HEK293 (cell line): ENCODE data around the gene HDAC10.
"Not testable (repeated sequence)": the region's sequence is repeated elsewhere in the genome, so short reads cannot be mapped to it uniquely, and the experiment has no call there.

Source experiments
- CTCF ChIA-PET: fragments of 350-600 bp; formaldehyde crosslinking; extraction: SDS; loops from one replicate; lab custom pipeline; 2021; ENCODE audit warnings: antibody characterized with exemption; lab: Yijun Ruan, JAX
- POLR2A ChIA-PET: fragments of 300-600 bp; formaldehyde crosslinking; extraction: SDS; loops from one replicate; lab custom pipeline; 2020; ENCODE audit warnings: antibody characterized with exemption, inconsistent platforms; lab: Yijun Ruan, JAX
- H3K27ac ChIP-seq: fragments of 200-500 bp; sonication (Bioruptor generic); 2 replicates; pipeline ENCODE4 v1.5.1; 2014; ENCODE audit warnings: low read depth, low read length, control low read depth, inconsistent platforms; ENCODE audit errors: extremely low read depth
- H3K36me3 ChIP-seq, 2 experiments: fragments of 200-500 bp in 1 of 2; sonication (Bioruptor generic) in 1 of 2; 1 replicate in 1 of 2; 2 replicates in 1 of 2; pipeline ENCODE4 v1.5.1; 2014 to 2017; ENCODE audit warnings: inconsistent platforms in 2 of 2, low read length in 2 of 2; ENCODE audit not compliant: control insufficient read depth in 2 of 2, insufficient read depth in 1 of 2
- H3K4me1 ChIP-seq: fragments of 200-500 bp; sonication (Bioruptor generic); 2 replicates; pipeline ENCODE4 v1.5.1; 2014; ENCODE audit warnings: mild to moderate bottlenecking, low read length, inconsistent platforms; ENCODE audit not compliant: control insufficient read depth, insufficient read depth
- H3K4me3 ChIP-seq: 2 replicates; pipeline ENCODE4 v1.5.1; 2011; ENCODE audit warnings: low read depth, mild to moderate bottlenecking, control low read depth, low read length, moderate library complexity
- H3K9me3 ChIP-seq: fragments of 200-500 bp; sonication (Bioruptor generic); 2 replicates; pipeline ENCODE4 v1.5.1; 2014; ENCODE audit warnings: low read depth, low read length, inconsistent platforms; ENCODE audit not compliant: control insufficient read depth, insufficient read depth
- EGR2 ChIP-seq: fragments of 450-650 bp; formaldehyde crosslinking; IDR thresholded peaks from 2 replicates; pipeline ENCODE4 v1.5.1; 2016; ENCODE audit warnings: low read depth, missing biosample characterization, missing genetic modification characterization
- SP2 ChIP-seq: fragments of 450-650 bp; formaldehyde crosslinking; IDR thresholded peaks from 2 replicates; pipeline ENCODE4 v1.5.1; 2016; ENCODE audit warnings: missing biosample characterization, missing genetic modification characterization
- YY1 ChIP-seq: fragments of 450-650 bp; formaldehyde crosslinking; IDR thresholded peaks from 2 replicates; pipeline ENCODE4 v1.5.1; 2018; ENCODE audit warnings: missing biosample characterization, missing genetic modification characterization
- ZBTB17 ChIP-seq: fragments of 450-650 bp; formaldehyde crosslinking; IDR thresholded peaks from 2 replicates; pipeline ENCODE4 v1.5.1; 2016; ENCODE audit warnings: missing biosample characterization, missing genetic modification characterization
- ZNF169 ChIP-seq: fragments of 450-650 bp; formaldehyde crosslinking; IDR thresholded peaks from 2 replicates; pipeline ENCODE4 v1.5.1; 2016; ENCODE audit warnings: missing biosample characterization, missing genetic modification characterization
- ZNF202 ChIP-seq: fragments of 450-650 bp; formaldehyde crosslinking; IDR thresholded peaks from 2 replicates; pipeline ENCODE4 v1.5.1; 2016; ENCODE audit warnings: missing biosample characterization, missing genetic modification characterization, borderline replicate concordance
- ZNF214 ChIP-seq: fragments of 450-650 bp; formaldehyde crosslinking; IDR thresholded peaks from 2 replicates; pipeline ENCODE4 v1.5.1; 2017; ENCODE audit warnings: missing biosample characterization, mild to moderate bottlenecking, missing genetic modification characterization, borderline replicate concordance
- ZNF239 ChIP-seq: fragments of 450-650 bp; formaldehyde crosslinking; IDR thresholded peaks from 2 replicates; pipeline ENCODE4 v1.5.1; 2016; ENCODE audit warnings: missing biosample characterization, missing genetic modification characterization
- ZNF514 ChIP-seq: fragments of 450-650 bp; formaldehyde crosslinking; IDR thresholded peaks from 2 replicates; pipeline ENCODE4 v1.5.1; 2016; ENCODE audit warnings: missing biosample characterization, missing genetic modification characterization
- ZNF600 ChIP-seq: fragments of 450-650 bp; formaldehyde crosslinking; IDR thresholded peaks from 2 replicates; pipeline ENCODE4 v1.5.1; 2016; ENCODE audit warnings: missing biosample characterization, missing genetic modification characterization
- ZNF610 ChIP-seq: fragments of 450-650 bp; formaldehyde crosslinking; IDR thresholded peaks from 2 replicates; pipeline ENCODE4 v1.5.1; 2016; ENCODE audit warnings: missing biosample characterization, missing genetic modification characterization, borderline replicate concordance
- TF ChIP-seq, protein P1 (sequence below): fragments of 450-650 bp; formaldehyde crosslinking; IDR thresholded peaks from 2 replicates; pipeline ENCODE4 v1.5.1; 2017; ENCODE audit warnings: missing biosample characterization, missing genetic modification characterization
- TF ChIP-seq, protein P2 (sequence below): fragments of 450-650 bp; formaldehyde crosslinking; optimal IDR thresholded peaks from 2 replicates; pipeline ENCODE3; 2016; ENCODE audit warnings: missing biosample characterization, mild to moderate bottlenecking, missing genetic modification characterization
- TF ChIP-seq, protein P3 (sequence below): fragments of 450-650 bp; IDR thresholded peaks from 2 replicates; pipeline ENCODE4 v1.5.1; 2018; ENCODE audit warnings: missing biosample characterization, mild to moderate bottlenecking, missing genetic modification characterization
- TF ChIP-seq, protein P4 (sequence below): fragments of 450-650 bp; formaldehyde crosslinking; IDR thresholded peaks from 2 replicates; pipeline ENCODE4 v1.5.1; 2017; ENCODE audit warnings: missing biosample characterization, missing genetic modification characterization

Gene HDAC10

DNA sequence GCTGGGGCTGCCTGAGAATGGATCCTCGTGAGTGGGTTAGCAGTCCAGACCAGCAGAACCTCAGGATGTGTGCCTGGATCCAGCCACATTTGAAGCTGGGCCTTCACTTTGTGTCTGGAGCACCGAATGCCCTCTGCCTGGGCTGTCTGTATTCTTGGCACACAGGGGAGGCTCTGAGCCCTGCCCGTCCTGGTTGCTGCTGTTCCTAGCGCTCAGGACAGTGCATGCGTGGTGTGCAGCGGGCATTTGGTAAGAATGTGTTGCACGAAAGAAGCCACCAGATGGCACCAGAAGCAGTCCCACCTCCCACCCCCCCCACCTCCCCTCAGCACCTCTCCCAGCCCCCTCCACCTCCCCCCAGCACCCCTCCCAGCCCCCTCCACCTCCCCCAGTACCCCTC is 23.2 kb upstream of the HDAC10 start:
- ChIA-PET CTCF (interaction anchor here (0.6 to 6.3 kb wide), 7 partner anchors 11 to 67 kb away, joined by 3 to 42 read pairs (median 4); partner anchors contain the start of gene TUBGCP6), POLR2A (no interaction called here)
- H3K4me1 ChIP-seq, result peaks cover 14% of the 10 kb centered on the region
- no peak overlapping the region for H3K27ac ChIP-seq
- H3K4me3 ChIP-seq, result no peak overlapping the region
- no peak for TF ChIP-seq ZNF514 (tag by site-specific recombination)
- TF ChIP-seq ZNF600 (tag by site-specific recombination), result peak; percentile 41; the same call in 1 of the 2 replicates
- TF ChIP-seq, protein P1, sequence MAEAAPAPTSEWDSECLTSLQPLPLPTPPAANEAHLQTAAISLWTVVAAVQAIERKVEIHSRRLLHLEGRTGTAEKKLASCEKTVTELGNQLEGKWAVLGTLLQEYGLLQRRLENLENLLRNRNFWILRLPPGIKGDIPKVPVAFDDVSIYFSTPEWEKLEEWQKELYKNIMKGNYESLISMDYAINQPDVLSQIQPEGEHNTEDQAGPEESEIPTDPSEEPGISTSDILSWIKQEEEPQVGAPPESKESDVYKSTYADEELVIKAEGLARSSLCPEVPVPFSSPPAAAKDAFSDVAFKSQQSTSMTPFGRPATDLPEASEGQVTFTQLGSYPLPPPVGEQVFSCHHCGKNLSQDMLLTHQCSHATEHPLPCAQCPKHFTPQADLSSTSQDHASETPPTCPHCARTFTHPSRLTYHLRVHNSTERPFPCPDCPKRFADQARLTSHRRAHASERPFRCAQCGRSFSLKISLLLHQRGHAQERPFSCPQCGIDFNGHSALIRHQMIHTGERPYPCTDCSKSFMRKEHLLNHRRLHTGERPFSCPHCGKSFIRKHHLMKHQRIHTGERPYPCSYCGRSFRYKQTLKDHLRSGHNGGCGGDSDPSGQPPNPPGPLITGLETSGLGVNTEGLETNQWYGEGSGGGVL (tag by site-specific recombination), result 0 out of 2 replicates have a peak, but pooled peaks have one; percentile 9
- no peak for TF ChIP-seq SP2 (tag by site-specific recombination)
- no peak for TF ChIP-seq ZNF239 (tag by site-specific recombination)
- TF ChIP-seq, protein P2, sequence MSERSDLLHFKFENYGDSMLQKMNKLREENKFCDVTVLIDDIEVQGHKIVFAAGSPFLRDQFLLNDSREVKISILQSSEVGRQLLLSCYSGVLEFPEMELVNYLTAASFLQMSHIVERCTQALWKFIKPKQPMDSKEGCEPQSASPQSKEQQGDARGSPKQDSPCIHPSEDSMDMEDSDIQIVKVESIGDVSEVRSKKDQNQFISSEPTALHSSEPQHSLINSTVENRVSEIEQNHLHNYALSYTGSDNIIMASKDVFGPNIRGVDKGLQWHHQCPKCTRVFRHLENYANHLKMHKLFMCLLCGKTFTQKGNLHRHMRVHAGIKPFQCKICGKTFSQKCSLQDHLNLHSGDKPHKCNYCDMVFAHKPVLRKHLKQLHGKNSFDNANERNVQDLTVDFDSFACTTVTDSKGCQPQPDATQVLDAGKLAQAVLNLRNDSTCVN, result no peak
- no peak for TF ChIP-seq YY1 (tag by site-specific recombination)
- peak; percentile 36; the same call in 1 of the 2 replicates for TF ChIP-seq ZBTB17
- no peak for TF ChIP-seq ZNF169 (tag by site-specific recombination)
- no peak for TF ChIP-seq ZNF214 (tag by site-specific recombination)
- TF ChIP-seq ZNF610, result no peak
- TF ChIP-seq, protein P3, sequence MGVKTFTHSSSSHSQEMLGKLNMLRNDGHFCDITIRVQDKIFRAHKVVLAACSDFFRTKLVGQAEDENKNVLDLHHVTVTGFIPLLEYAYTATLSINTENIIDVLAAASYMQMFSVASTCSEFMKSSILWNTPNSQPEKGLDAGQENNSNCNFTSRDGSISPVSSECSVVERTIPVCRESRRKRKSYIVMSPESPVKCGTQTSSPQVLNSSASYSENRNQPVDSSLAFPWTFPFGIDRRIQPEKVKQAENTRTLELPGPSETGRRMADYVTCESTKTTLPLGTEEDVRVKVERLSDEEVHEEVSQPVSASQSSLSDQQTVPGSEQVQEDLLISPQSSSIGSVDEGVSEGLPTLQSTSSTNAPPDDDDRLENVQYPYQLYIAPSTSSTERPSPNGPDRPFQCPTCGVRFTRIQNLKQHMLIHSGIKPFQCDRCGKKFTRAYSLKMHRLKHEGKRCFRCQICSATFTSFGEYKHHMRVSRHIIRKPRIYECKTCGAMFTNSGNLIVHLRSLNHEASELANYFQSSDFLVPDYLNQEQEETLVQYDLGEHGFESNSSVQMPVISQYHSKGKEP (tag by site-specific recombination), result peak; percentile 47; the same call in 1 of the 2 replicates
- no peak for TF ChIP-seq EGR2 (tag by site-specific recombination)
- TF ChIP-seq, protein P4, sequence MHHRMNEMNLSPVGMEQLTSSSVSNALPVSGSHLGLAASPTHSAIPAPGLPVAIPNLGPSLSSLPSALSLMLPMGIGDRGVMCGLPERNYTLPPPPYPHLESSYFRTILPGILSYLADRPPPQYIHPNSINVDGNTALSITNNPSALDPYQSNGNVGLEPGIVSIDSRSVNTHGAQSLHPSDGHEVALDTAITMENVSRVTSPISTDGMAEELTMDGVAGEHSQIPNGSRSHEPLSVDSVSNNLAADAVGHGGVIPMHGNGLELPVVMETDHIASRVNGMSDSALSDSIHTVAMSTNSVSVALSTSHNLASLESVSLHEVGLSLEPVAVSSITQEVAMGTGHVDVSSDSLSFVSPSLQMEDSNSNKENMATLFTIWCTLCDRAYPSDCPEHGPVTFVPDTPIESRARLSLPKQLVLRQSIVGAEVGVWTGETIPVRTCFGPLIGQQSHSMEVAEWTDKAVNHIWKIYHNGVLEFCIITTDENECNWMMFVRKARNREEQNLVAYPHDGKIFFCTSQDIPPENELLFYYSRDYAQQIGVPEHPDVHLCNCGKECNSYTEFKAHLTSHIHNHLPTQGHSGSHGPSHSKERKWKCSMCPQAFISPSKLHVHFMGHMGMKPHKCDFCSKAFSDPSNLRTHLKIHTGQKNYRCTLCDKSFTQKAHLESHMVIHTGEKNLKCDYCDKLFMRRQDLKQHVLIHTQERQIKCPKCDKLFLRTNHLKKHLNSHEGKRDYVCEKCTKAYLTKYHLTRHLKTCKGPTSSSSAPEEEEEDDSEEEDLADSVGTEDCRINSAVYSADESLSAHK (tag by site-specific recombination), result no peak
- no peak for TF ChIP-seq ZNF202
- no peaks in the 10 kb centered on the region for H3K9me3 ChIP-seq
- H3K36me3 ChIP-seq, result peaks cover 0 to 50% of the 10 kb centered on the region in 2 experiments; a peak in 2 of 3 replicates

DNA sequence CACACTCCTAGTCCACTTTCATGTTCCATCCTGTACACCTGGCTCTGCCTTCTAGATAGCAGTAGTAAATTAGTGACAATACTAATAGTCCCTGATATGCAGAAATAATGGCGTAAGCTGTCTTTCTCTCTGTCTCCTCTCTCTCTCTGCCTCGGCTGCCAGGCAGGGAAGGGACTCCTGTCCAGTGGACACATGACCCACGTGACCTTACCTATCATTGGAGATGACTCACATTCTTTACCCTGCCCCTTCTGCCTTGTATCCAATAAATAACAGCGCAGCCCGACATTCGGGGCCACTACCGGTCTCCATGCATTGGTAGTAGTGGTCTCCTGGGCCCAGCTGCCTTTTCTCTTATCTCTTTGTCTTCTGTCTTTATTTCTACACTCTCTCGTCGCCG is 22.7 kb upstream of the HDAC10 start:
- CTCF ChIA-PET, result interaction anchor here (1.0 to 6.3 kb wide), 5 partner anchors 11 to 68 kb away, joined by 3 to 42 read pairs (median 4); partner anchors contain the start of gene TUBGCP6

DNA sequence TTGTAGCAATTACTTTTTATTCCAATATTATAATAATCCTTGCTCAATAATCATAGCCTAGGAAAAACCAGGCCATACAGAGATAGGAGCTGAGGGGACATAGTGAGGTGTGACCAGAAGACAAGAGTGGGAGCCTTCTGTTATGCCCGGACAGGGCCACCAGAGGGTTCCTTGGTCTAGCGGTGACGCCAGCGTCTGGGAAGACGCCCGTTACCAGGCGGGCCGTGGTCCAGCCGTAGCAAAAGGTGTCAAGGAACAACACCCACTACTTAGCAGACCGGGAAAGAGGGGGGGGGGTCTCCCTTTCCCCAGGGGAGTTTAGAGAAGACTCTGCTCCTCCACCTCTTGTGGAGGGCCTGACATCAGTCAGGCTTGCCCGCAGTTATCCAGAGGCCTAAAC is 22.3 kb upstream of the HDAC10 start:
- POLR2A ChIA-PET, result interaction anchor here (0.7 to 2.3 kb wide), 3 partner anchors 23 to 265 kb away, joined by 3 to 17 read pairs (median 8); partner anchors contain the start of gene HDAC10
- not testable (repeated sequence) for H3K27ac ChIP-seq, H3K4me3 ChIP-seq, H3K9me3 ChIP-seq
- Histone ChIP-seq H3K4me1 (peaks cover 14% of the 10 kb centered on the region), H3K36me3 (peaks cover 0 to 40% of the 10 kb centered on the region in 2 experiments; a peak in 2 of 3 replicates)
- CTCF ChIA-PET, result interaction anchor here (0.6 to 6.3 kb wide), 12 partner anchors 10 to 68 kb away, joined by 3 to 42 read pairs (median 4); partner anchors contain the start of genes HDAC10 and TUBGCP6

More for the DNA sequence above, 22.7 kb upstream of the HDAC10 start:
- not testable (repeated sequence) for H3K27ac ChIP-seq, H3K4me3 ChIP-seq, H3K9me3 ChIP-seq
- Histone ChIP-seq H3K36me3 (peaks cover 0 to 44% of the 10 kb centered on the region in 2 experiments; a peak in 2 of 3 replicates), H3K4me1 (peaks cover 14% of the 10 kb centered on the region)
- POLR2A ChIA-PET, result interaction anchor here (0.7 to 2.3 kb wide), 2 partner anchors 32 to 265 kb away, joined by 3 to 8 read pairs; no protein-coding TSS in a partner anchor
